Cardiac septum (tissue), 1 donor: ENCODE data around the gene CHCHD3. TPM values are rescaled to one million over a fixed set of nuclear protein-coding genes. Genes with fewer than 3 reads are reported as not detected.

Source experiments
- DNase-seq: peaks from one replicate; pipeline ENCODE4 v3.0.0-alpha.2; 2020; ENCODE audit warnings: low spot score
- intact Hi-C: fragments of 100-400 bp; cut with DNase I; formaldehyde crosslinking; loops from one replicate; pipeline ENCODE4 v1.14.0; 2022
- total RNA-seq: library from RNA; stranded (reverse); fragmentation: NEBNext Ultra II Directional; extraction: Animal tissue kit (Norgen Biotek cat#: 25700); gene quantifications from one replicate; pipeline ENCODE4 v1.2.1, GENCODE V29; 2021
- donor health status: DM: no; HTN: no; CAD: no.

The CHCHD3 gene
- total RNA-seq, 1 donor from 2014 or later, result 138 TPM

- intact Hi-C loops, result no loop called here
- DNase-seq, result no peak
Observed at GRCh38 chr7:132882714-132883428, 199.0 kb downstream of the CHCHD3 start.

- no peak for DNase-seq
- intact Hi-C loops, result no loop called here
Observed at GRCh38 chr7:132881317-132881716, 200.6 kb downstream of the CHCHD3 start.

GRCh38 chr7:132879579-132879978 is 202.3 kb downstream of the CHCHD3 start:
- intact Hi-C loops, result no loop called here
- DNase-seq, result no peak

GRCh38 chr7:132878204-132878919 is 203.5 kb downstream of the CHCHD3 start:
- intact Hi-C loops, result no loop called here

GRCh38 chr7:132877573-132877972 is 204.3 kb downstream of the CHCHD3 start:
- intact Hi-C loops, result no loop called here
- DNase-seq, result no peak

More at GRCh38 chr7:132878204-132878919, 203.5 kb downstream of the CHCHD3 start:
- no peak for DNase-seq

GRCh38 chr7:132876576-132876975 is 205.3 kb downstream of the CHCHD3 start:
- no peak for DNase-seq
- intact Hi-C loops, result no loop called here

- no peak for DNase-seq
- intact Hi-C loops, result no loop called here
Observed at GRCh38 chr7:132872034-132872433, 209.9 kb downstream of the CHCHD3 start.

GRCh38 chr7:132871419-132871818 is 210.5 kb downstream of the CHCHD3 start:
- intact Hi-C loops, result no loop called here
- DNase-seq, result no peak

- intact Hi-C loops, result no loop called here
- no peak for DNase-seq
Observed at GRCh38 chr7:132869166-132869861, 212.6 kb downstream of the CHCHD3 start.

- no peak for DNase-seq
- intact Hi-C loops, result no loop called here
Observed at GRCh38 chr7:132866551-132866950, 215.3 kb downstream of the CHCHD3 start.

- DNase-seq, result no peak
- intact Hi-C loops, result no loop called here
Observed at GRCh38 chr7:132866144-132866531, 215.8 kb downstream of the CHCHD3 start.

- DNase-seq, result no peak
- intact Hi-C loops, result no loop called here
Observed at GRCh38 chr7:132865366-132866143, 216.3 kb downstream of the CHCHD3 start.

GRCh38 chr7:132861940-132862554 is 219.8 kb downstream of the CHCHD3 start:
- no peak for DNase-seq
- intact Hi-C loops, result no loop called here

- no peak for DNase-seq
- intact Hi-C loops, result no loop called here
Observed at GRCh38 chr7:132861424-132861823, 220.5 kb downstream of the CHCHD3 start.

GRCh38 chr7:132859199-132859598 is 222.7 kb downstream of the CHCHD3 start:
- intact Hi-C loops, result no loop called here
- DNase-seq, result no peak

- DNase-seq, result no peak
- intact Hi-C loops, result no loop called here
Observed at GRCh38 chr7:132858760-132859159, 223.1 kb downstream of the CHCHD3 start.

GRCh38 chr7:132858251-132858650 is 223.6 kb downstream of the CHCHD3 start:
- intact Hi-C loops, result no loop called here
- DNase-seq, result no peak

- DNase-seq, result no peak
- intact Hi-C loops, result no loop called here
Observed at GRCh38 chr7:132857703-132858102, 224.2 kb downstream of the CHCHD3 start.

- intact Hi-C loops, result no loop called here
- DNase-seq, result no peak
Observed at GRCh38 chr7:132857031-132857430, 224.9 kb downstream of the CHCHD3 start.
